ENCODE data around the gene C19orf38.

GRCh38 chr19:10884274-10884673 is 36.1 kb downstream of the C19orf38 start:
- TF ChIP-seq, protein P1, sequence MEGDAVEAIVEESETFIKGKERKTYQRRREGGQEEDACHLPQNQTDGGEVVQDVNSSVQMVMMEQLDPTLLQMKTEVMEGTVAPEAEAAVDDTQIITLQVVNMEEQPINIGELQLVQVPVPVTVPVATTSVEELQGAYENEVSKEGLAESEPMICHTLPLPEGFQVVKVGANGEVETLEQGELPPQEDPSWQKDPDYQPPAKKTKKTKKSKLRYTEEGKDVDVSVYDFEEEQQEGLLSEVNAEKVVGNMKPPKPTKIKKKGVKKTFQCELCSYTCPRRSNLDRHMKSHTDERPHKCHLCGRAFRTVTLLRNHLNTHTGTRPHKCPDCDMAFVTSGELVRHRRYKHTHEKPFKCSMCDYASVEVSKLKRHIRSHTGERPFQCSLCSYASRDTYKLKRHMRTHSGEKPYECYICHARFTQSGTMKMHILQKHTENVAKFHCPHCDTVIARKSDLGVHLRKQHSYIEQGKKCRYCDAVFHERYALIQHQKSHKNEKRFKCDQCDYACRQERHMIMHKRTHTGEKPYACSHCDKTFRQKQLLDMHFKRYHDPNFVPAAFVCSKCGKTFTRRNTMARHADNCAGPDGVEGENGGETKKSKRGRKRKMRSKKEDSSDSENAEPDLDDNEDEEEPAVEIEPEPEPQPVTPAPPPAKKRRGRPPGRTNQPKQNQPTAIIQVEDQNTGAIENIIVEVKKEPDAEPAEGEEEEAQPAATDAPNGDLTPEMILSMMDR (conservative IDR thresholded peaks at IDR 0.05; ENCODE audit: low read depth, low read length) = no peak
- TF ChIP-seq EZH2phosphoT487 (IDR thresholded peaks at IDR 0.05; ENCODE audit: borderline replicate concordance, low read length) = no peak
- TF ChIP-seq EZH2 (IDR thresholded peaks at IDR 0.05; ENCODE audit: low read length, unreplicated experiment) = no peak
